ENCODE results near the gene VSIR.

VSIR gene

GRCh38 chr10:71763352-71764127 is 9.8 kb downstream of the VSIR start:
- no peak for DNase-seq (ENCODE audit: low read depth, low spot score)

GRCh38 chr10:71762324-71762723 is 11.0 kb downstream of the VSIR start:
- no peak for DNase-seq (ENCODE audit: low read depth, low spot score)

- DNase-seq (ENCODE audit: low read depth, low spot score), result no peak
These were observed 11.7 kb downstream of the VSIR start for GRCh38 chr10:71761541-71762113.

GRCh38 chr10:71761105-71761511 is 12.2 kb downstream of the VSIR start:
- no peak for DNase-seq (ENCODE audit: low read depth, low spot score)

GRCh38 chr10:71757399-71757922 is 15.9 kb downstream of the VSIR start:
- peak; percentile 67 for DNase-seq (ENCODE audit: low read depth, low spot score)

- no peak for DNase-seq (ENCODE audit: low read depth, low spot score)
These were observed 16.8 kb downstream of the VSIR start for GRCh38 chr10:71756311-71757191.

GRCh38 chr10:71755179-71755879 is 18.0 kb downstream of the VSIR start:
- DNase-seq (ENCODE audit: low read depth, low spot score), result no peak

GRCh38 chr10:71754562-71754961 is 18.8 kb downstream of the VSIR start:
- DNase-seq (ENCODE audit: low read depth, low spot score), result no peak

- no peak for DNase-seq (ENCODE audit: low read depth, low spot score)
These were observed 19.3 kb downstream of the VSIR start for GRCh38 chr10:71753960-71754505.

- DNase-seq (ENCODE audit: low read depth, low spot score), result no peak
These were observed 20.0 kb downstream of the VSIR start for GRCh38 chr10:71753091-71753959.

- no peak for DNase-seq (ENCODE audit: low read depth, low spot score)
These were observed 20.8 kb downstream of the VSIR start for GRCh38 chr10:71752391-71753090.

- DNase-seq (ENCODE audit: low read depth, low spot score), result no peak
These were observed 21.6 kb downstream of the VSIR start for GRCh38 chr10:71751515-71752224.

GRCh38 chr10:71750986-71751385 is 22.3 kb downstream of the VSIR start:
- no peak for DNase-seq (ENCODE audit: low read depth, low spot score)

- DNase-seq (ENCODE audit: low read depth, low spot score), result no peak
These were observed 23.0 kb downstream of the VSIR start for GRCh38 chr10:71750124-71750841.

GRCh38 chr10:71749396-71749795 is 23.9 kb downstream of the VSIR start:
- no peak for DNase-seq (ENCODE audit: low read depth, low spot score)

- DNase-seq (ENCODE audit: low read depth, low spot score), result no peak
These were observed 24.6 kb downstream of the VSIR start for GRCh38 chr10:71748671-71749191.

- DNase-seq (ENCODE audit: low read depth, low spot score), result no peak
These were observed 25.5 kb downstream of the VSIR start for GRCh38 chr10:71747551-71748523.
